Mononuclear cell (primary cell): ENCODE measurements around the gene TFB1M. TPM values are rescaled to one million over a fixed set of nuclear protein-coding genes. Genes with fewer than 3 reads are reported as not detected.
"Not testable (repeated sequence)": the region's sequence is repeated elsewhere in the genome, so short reads cannot be mapped to it uniquely, and the experiment has no call there.

ENCODE experiments used
- H3K27me3 ChIP-seq: 2 replicates; pipeline ENCODE4 v1.6.0; 2011; ENCODE audit warnings: low read length, control low read depth; ENCODE audit not compliant: insufficient read depth
- H3K4me1 ChIP-seq: 2 replicates; pipeline ENCODE4 v1.5.1; 2011; ENCODE audit warnings: mild to moderate bottlenecking, low read length, control low read depth; ENCODE audit not compliant: insufficient read depth
- H3K4me3 ChIP-seq: 2 replicates; pipeline ENCODE4 v1.5.1; 2011; ENCODE audit warnings: mild to moderate bottlenecking, low read length, moderate library complexity
- H3K9me3 ChIP-seq: 2 replicates; pipeline ENCODE4 v1.5.1; 2011; ENCODE audit warnings: low read depth, mild to moderate bottlenecking, control low read depth, low read length
- total RNA-seq: library from RNA; depleted of rRNA; stranded (reverse); fragments of >200 nt; gene quantifications from one replicate; pipeline ENCODE4 v1.2.3, GENCODE V29; 2012

TFB1M gene
- 7.3 TPM for total RNA-seq

- no peaks in the 10 kb centered on the region for H3K27me3 ChIP-seq
- H3K9me3 ChIP-seq: no peaks in the 10 kb centered on the region
- peak within 1 kb of the TSS; percentile 84 for H3K4me3 ChIP-seq
- H3K4me1 ChIP-seq: peaks cover 4% of the 10 kb centered on the region
Measured at GRCh38 chr6:155314092-155314772, at the start of gene TFB1M. TFB1M (minus strand) TSS chr6:155314484; CDS start chr6:155314428, 56 bp downstream.

GRCh38 chr6:155364021-155364420 is 49.7 kb upstream of the TFB1M start:
- H3K4me1 ChIP-seq, H3K4me3 ChIP-seq, H3K27me3 ChIP-seq, H3K9me3 ChIP-seq: not testable (repeated sequence)

GRCh38 chr6:155362968-155363632 is 48.8 kb upstream of the TFB1M start:
- H3K9me3 ChIP-seq, H3K4me3 ChIP-seq, H3K4me1 ChIP-seq, H3K27me3 ChIP-seq: not testable (repeated sequence)

GRCh38 chr6:155354167-155354566 is 39.9 kb upstream of the TFB1M start:
- no peaks in the 10 kb centered on the region for H3K4me1 ChIP-seq

GRCh38 chr6:155352811-155353210 is 38.5 kb upstream of the TFB1M start:
- peaks cover 21% of the 10 kb centered on the region for H3K9me3 ChIP-seq
- no peaks in the 10 kb centered on the region for H3K4me1 ChIP-seq
- H3K27me3 ChIP-seq: no peaks in the 10 kb centered on the region
- no peak overlapping the region for H3K4me3 ChIP-seq

More at GRCh38 chr6:155354167-155354566, 39.9 kb upstream of the TFB1M start:
- Histone ChIP-seq H3K9me3 (peaks cover 21% of the 10 kb centered on the region), H3K4me3 (no peak overlapping the region), H3K27me3 (no peaks in the 10 kb centered on the region)

GRCh38 chr6:155352130-155352420 is 37.8 kb upstream of the TFB1M start:
- H3K27me3 ChIP-seq: no peaks in the 10 kb centered on the region
- no peaks in the 10 kb centered on the region for H3K4me1 ChIP-seq
- peaks cover 21% of the 10 kb centered on the region for H3K9me3 ChIP-seq
- H3K4me3 ChIP-seq: no peak overlapping the region

- H3K9me3 ChIP-seq: peaks cover 21% of the 10 kb centered on the region
- H3K4me1 ChIP-seq: no peaks in the 10 kb centered on the region
- H3K27me3 ChIP-seq: no peaks in the 10 kb centered on the region
- H3K4me3 ChIP-seq: no peak overlapping the region
Measured at GRCh38 chr6:155351273-155352129, 37.2 kb upstream of the TFB1M start.

- H3K9me3 ChIP-seq: peaks cover 18% of the 10 kb centered on the region
Measured at GRCh38 chr6:155349956-155350355, 35.7 kb upstream of the TFB1M start.

GRCh38 chr6:155349129-155349528 is 34.8 kb upstream of the TFB1M start:
- Histone ChIP-seq H3K4me3 (no peak overlapping the region), H3K9me3 (peaks cover 10% of the 10 kb centered on the region), H3K4me1 (no peaks in the 10 kb centered on the region), H3K27me3 (no peaks in the 10 kb centered on the region)

More at GRCh38 chr6:155349956-155350355, 35.7 kb upstream of the TFB1M start:
- H3K4me3 ChIP-seq: no peak overlapping the region
- H3K27me3 ChIP-seq: no peaks in the 10 kb centered on the region
- no peaks in the 10 kb centered on the region for H3K4me1 ChIP-seq

- no peaks in the 10 kb centered on the region for H3K4me1 ChIP-seq
- H3K27me3 ChIP-seq: no peaks in the 10 kb centered on the region
- no peak overlapping the region for H3K4me3 ChIP-seq
- H3K9me3 ChIP-seq: no peaks in the 10 kb centered on the region
Measured at GRCh38 chr6:155347800-155348199, 33.5 kb upstream of the TFB1M start.

- H3K9me3 ChIP-seq: no peaks in the 10 kb centered on the region
- no peaks in the 10 kb centered on the region for H3K4me1 ChIP-seq
- H3K4me3 ChIP-seq: no peak overlapping the region
- H3K27me3 ChIP-seq: no peaks in the 10 kb centered on the region
Measured at GRCh38 chr6:155346957-155347356, 32.7 kb upstream of the TFB1M start.

GRCh38 chr6:155344341-155345006 is 30.2 kb upstream of the TFB1M start:
- peaks cover 3% of the 10 kb centered on the region for H3K4me1 ChIP-seq
- H3K4me3 ChIP-seq: no peak overlapping the region
- no peaks in the 10 kb centered on the region for H3K9me3 ChIP-seq
- H3K27me3 ChIP-seq: no peaks in the 10 kb centered on the region

GRCh38 chr6:155341130-155341828 is 27.0 kb upstream of the TFB1M start:
- Histone ChIP-seq H3K4me1 (peaks cover 3% of the 10 kb centered on the region), H3K27me3 (no peaks in the 10 kb centered on the region)

GRCh38 chr6:155340464-155341129 is 26.3 kb upstream of the TFB1M start:
- Histone ChIP-seq H3K27me3 (no peaks in the 10 kb centered on the region), H3K9me3 (no peaks in the 10 kb centered on the region), H3K4me1 (peaks cover 3% of the 10 kb centered on the region), H3K4me3 (no peak overlapping the region)

More at GRCh38 chr6:155341130-155341828, 27.0 kb upstream of the TFB1M start:
- Histone ChIP-seq H3K9me3 (no peaks in the 10 kb centered on the region), H3K4me3 (no peak overlapping the region)
